ENCODE data around the gene HECTD4. TPM values are rescaled to one million over a fixed set of nuclear protein-coding genes. Genes with fewer than 3 reads are reported as not detected.

The HECTD4 gene
- total RNA-seq, 4 donors from 2014 or later: 15.9 to 72.9 (median 45.2) TPM

GRCh38 chr12:112130441-112130998, 251.7 kb downstream of the HECTD4 start:
- peak overlapping the region; percentile 27 to 77 for H3K27ac ChIP-seq
- H3K9me3 ChIP-seq: no peaks in the 10 kb centered on the region
- H3K4me3 ChIP-seq: no peak overlapping the region
- H3K4me1 ChIP-seq: peaks cover 8 to 16% of the 10 kb centered on the region in 2 donors
- H3K36me3 ChIP-seq: no peaks in the 10 kb centered on the region
- DNase-seq: no peak
- intact Hi-C loops (cut with DNase I; ENCODE audit: low total_unique reads): no loop called here
- H3K27me3 ChIP-seq: no peaks in the 10 kb centered on the region
- TF ChIP-seq CTCF (IDR thresholded peaks at IDR 0.05) (no peak), POLR2A (IDR thresholded peaks at IDR 0.05) (no peak)

GRCh38 chr12:112126911-112127310, 255.3 kb downstream of the HECTD4 start:
- Histone ChIP-seq H3K27ac (no peak overlapping the region), H3K9me3 (no peaks in the 10 kb centered on the region), H3K27me3 (no peaks in the 10 kb centered on the region), H3K4me3 (no peak overlapping the region), H3K36me3 (no peaks in the 10 kb centered on the region), H3K4me1 (peaks cover 8 to 21% of the 10 kb centered on the region in 2 donors)
- TF ChIP-seq POLR2A (IDR thresholded peaks at IDR 0.05) (no peak), CTCF (IDR thresholded peaks at IDR 0.05) (no peak)
- intact Hi-C loops (cut with DNase I; ENCODE audit: low total_unique reads): no loop called here
- DNase-seq: no peak

GRCh38 chr12:112126000-112126438, 256.2 kb downstream of the HECTD4 start:
- no peak for DNase-seq
- Histone ChIP-seq H3K9me3 (no peaks in the 10 kb centered on the region), H3K4me3 (peak overlapping the region; percentile 54 to 90), H3K27ac (peak overlapping the region; percentile 89 to 92), H3K27me3 (no peaks in the 10 kb centered on the region), H3K4me1 (peaks cover 8 to 19% of the 10 kb centered on the region in 2 donors), H3K36me3 (no peaks in the 10 kb centered on the region)
- TF ChIP-seq CTCF (IDR thresholded peaks at IDR 0.05): no peak
- no peak for TF ChIP-seq POLR2A (IDR thresholded peaks at IDR 0.05)
- intact Hi-C loops (cut with DNase I; ENCODE audit: low total_unique reads): no loop called here

GRCh38 chr12:112125250-112125999, 256.8 kb downstream of the HECTD4 start, which contains the start of gene TRAFD1:
TSS of gene TRAFD1 (plus strand) at chr12:112125560. CDS start at chr12:112130523, 4,963 bp downstream.
- no peaks in the 10 kb centered on the region for H3K9me3 ChIP-seq
- peak within 1 kb of the TSS; percentile 89 to 92 for H3K27ac ChIP-seq
- H3K27me3 ChIP-seq: no peaks in the 10 kb centered on the region
- H3K4me1 ChIP-seq: peaks cover 2 to 19% of the 10 kb centered on the region in 2 donors
- H3K4me3 ChIP-seq: peak within 1 kb of the TSS; percentile 54 to 90
- DNase-seq: peak; percentile 96 to 99
- TF ChIP-seq POLR2A (IDR thresholded peaks at IDR 0.05): peak; percentile 96 to 99
- no peak for TF ChIP-seq CTCF (IDR thresholded peaks at IDR 0.05)
- intact Hi-C loops (cut with DNase I; ENCODE audit: low total_unique reads): no loop called here
- H3K36me3 ChIP-seq: no peaks in the 10 kb centered on the region

GRCh38 chr12:112124918-112125249, 257.3 kb downstream of the HECTD4 start:
- H3K4me3 ChIP-seq: no peak overlapping the region
- no peaks in the 10 kb centered on the region for H3K36me3 ChIP-seq
- peak overlapping the region in 1 of 2 donors; percentile 7 for H3K27ac ChIP-seq
- intact Hi-C loops (cut with DNase I; ENCODE audit: low total_unique reads): no loop called here
- TF ChIP-seq CTCF (IDR thresholded peaks at IDR 0.05) (no peak), POLR2A (IDR thresholded peaks at IDR 0.05) (no peak)
- no peak for DNase-seq
- H3K9me3 ChIP-seq: no peaks in the 10 kb centered on the region
- H3K27me3 ChIP-seq: no peaks in the 10 kb centered on the region
- peaks cover 0 to 19% of the 10 kb centered on the region in 2 donors for H3K4me1 ChIP-seq
